ENCODE measurements around the gene CARMIL3. TPM values are rescaled to one million over a fixed set of nuclear protein-coding genes. Genes with fewer than 3 reads are reported as not detected.
A peak's percentile ranks its signal among the peaks of the same experiment; 100 is the strongest.
"Not testable (repeated sequence)": the region's sequence is repeated elsewhere in the genome, so short reads cannot be mapped to it uniquely, and the experiment has no call there.

The CARMIL3 gene
- total and polyA plus RNA-seq, 8 donors = 1.0 to 2.3 (median 1.4) TPM

- intact Hi-C loops (cut with DNase I) = no loop called here
Measured at GRCh38 chr14:24032727-24033418, 18.9 kb upstream of the CARMIL3 start.

GRCh38 chr14:24035769-24036168 is 16.0 kb upstream of the CARMIL3 start:
- DNase-seq; H3K27me3 ChIP-seq; H3K36me3 ChIP-seq; intact Hi-C loops (cut with DNase I): not testable (repeated sequence)
- peak; percentile 25 for ATAC-seq
- H3K9me3 ChIP-seq = peaks cover 0 to 14% of the 10 kb centered on the region in 2 donors
- peaks cover 0 to 34% of the 10 kb centered on the region in 2 donors for H3K4me1 ChIP-seq
- peak overlapping the region; percentile 87 to 90 for H3K27ac ChIP-seq
- peak overlapping the region in 1 of 2 donors; percentile 60 for H3K4me3 ChIP-seq

More at GRCh38 chr14:24032727-24033418, 18.9 kb upstream of the CARMIL3 start:
- no peaks in the 10 kb centered on the region for H3K27me3 ChIP-seq
- H3K4me1 ChIP-seq = peaks cover 0 to 30% of the 10 kb centered on the region in 2 donors
- H3K9me3 ChIP-seq = peaks cover 0 to 14% of the 10 kb centered on the region in 2 donors
- no peak overlapping the region for H3K4me3 ChIP-seq
- DNase-seq (peak in 1 of 4 donors; percentile 34), ATAC-seq (no peak)
- H3K27ac ChIP-seq = no peak overlapping the region
- TF ChIP-seq CTCF (IDR thresholded peaks at IDR 0.05) = no peak
- no peaks in the 10 kb centered on the region for H3K36me3 ChIP-seq

GRCh38 chr14:24036169-24036962 is 15.4 kb upstream of the CARMIL3 start:
- peak overlapping the region; percentile 60 to 62 for H3K4me3 ChIP-seq
- peaks cover 0 to 14% of the 10 kb centered on the region in 2 donors for H3K9me3 ChIP-seq
- ATAC-seq (peak; percentile 96), DNase-seq (peak; percentile 72 to 95 (median 84))
- no peaks in the 10 kb centered on the region for H3K36me3 ChIP-seq
- intact Hi-C loops (cut with DNase I) = no loop called here
- peak; percentile 59 to 72 for TF ChIP-seq CTCF (IDR thresholded peaks at IDR 0.05)
- peaks cover 0 to 34% of the 10 kb centered on the region in 2 donors for H3K4me1 ChIP-seq
- no peaks in the 10 kb centered on the region for H3K27me3 ChIP-seq
- peak overlapping the region; percentile 87 to 90 for H3K27ac ChIP-seq

- ATAC-seq; H3K9me3 ChIP-seq; intact Hi-C loops (cut with DNase I); H3K36me3 ChIP-seq; DNase-seq; H3K27me3 ChIP-seq: not testable (repeated sequence)
- peaks cover 0 to 34% of the 10 kb centered on the region in 2 donors for H3K4me1 ChIP-seq
- peak overlapping the region; percentile 87 to 90 for H3K27ac ChIP-seq
- peak overlapping the region; percentile 60 to 62 for H3K4me3 ChIP-seq
Measured at GRCh38 chr14:24036963-24037657, 14.7 kb upstream of the CARMIL3 start.

GRCh38 chr14:24037658-24038037 is 14.2 kb upstream of the CARMIL3 start:
- Histone ChIP-seq H3K27me3 (no peaks in the 10 kb centered on the region), H3K4me1 (peaks cover 0 to 34% of the 10 kb centered on the region in 2 donors), H3K27ac (no peak overlapping the region), H3K9me3 (peaks cover 0 to 2% of the 10 kb centered on the region in 2 donors), H3K4me3 (no peak overlapping the region), H3K36me3 (no peaks in the 10 kb centered on the region)
- intact Hi-C loops (cut with DNase I) = no loop called here
- no peak for TF ChIP-seq CTCF (IDR thresholded peaks at IDR 0.05)
- DNase-seq = peak in 1 of 4 donors; percentile 31
- no peak for ATAC-seq

Data from left lung (tissue), 10 donors.